HG03196 (cell line): Measurements from ENCODE around the gene BIK.
A peak's percentile ranks its signal among the peaks of the same experiment; 100 is the strongest.
"Not testable (repeated sequence)": the region's sequence is repeated elsewhere in the genome, so short reads cannot be mapped to it uniquely, and the experiment has no call there.

ENCODE experiments used
- ATAC-seq: cut with Tn5 transposase; IDR thresholded peaks from one replicate; pipeline ENCODE4 v1.9.1; 2021; ENCODE audit not compliant: unreplicated experiment

The BIK gene

DNA sequence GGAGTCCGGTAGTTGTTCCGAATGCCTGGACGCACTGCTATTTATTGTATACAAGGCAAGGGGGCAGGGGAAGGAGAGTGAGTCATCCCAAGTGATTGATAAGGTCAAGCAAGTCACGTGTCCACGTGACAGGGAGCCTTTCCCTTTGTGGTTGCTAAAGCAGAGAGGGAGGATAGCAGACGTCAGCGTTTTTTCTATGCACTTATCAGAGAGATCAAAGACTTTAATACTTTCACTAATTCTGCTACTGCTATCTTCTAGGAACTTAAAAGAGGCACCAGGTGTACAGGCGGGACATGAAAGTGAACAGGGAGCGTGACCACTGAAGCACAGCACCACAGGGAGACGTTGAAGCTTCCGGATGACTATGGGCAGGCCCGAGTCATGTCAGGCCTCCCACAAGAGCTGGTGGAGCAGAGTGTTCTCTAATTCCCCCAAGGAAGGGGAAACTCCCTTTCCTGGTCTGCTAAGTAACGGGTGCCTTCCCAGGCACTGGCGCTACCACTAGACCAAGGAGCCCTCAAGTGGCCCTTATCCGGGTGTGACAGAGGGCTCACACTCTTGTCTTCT, 6.4 kb upstream of the BIK start:
- not testable (repeated sequence) for ATAC-seq

DNA sequence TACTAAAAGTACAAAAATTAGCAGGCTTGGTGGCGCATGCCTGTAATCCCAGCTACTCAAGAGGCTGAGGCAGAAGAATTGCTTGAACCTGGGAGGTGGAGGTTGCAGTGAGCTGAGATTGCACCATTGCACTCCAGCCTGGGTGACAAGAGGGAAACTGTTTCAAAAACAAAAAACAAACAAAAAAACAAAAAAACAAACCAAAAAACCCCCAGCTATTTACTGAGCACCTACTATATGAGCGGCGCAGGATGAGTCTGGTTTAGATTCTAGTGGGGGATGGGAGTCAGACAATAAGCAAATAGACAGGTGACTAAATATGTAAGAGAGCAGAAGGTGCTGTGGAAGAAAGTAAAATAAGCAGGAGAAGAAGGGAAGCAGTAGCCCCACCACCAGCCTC, 5.6 kb upstream of the BIK start:
- ATAC-seq, result not testable (repeated sequence)

DNA sequence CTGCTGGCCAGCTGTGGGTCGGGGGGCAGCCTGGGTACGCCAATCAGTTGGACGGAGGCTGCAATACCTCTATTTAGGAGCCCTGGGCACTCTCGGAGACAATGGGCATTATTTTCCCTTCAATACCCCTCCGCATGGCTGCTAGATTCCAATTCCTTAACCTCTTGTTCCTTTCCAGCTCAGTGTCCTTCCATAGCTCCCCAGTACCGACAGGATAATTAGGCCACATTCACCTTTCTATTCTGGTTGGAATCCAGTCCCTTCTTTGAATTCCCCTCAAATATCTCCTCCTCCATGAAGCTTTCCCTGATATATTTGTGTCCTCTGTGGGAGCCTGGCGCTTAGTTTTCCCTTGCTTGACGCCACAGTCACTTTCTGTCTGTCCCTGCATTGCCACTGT, 4.2 kb upstream of the BIK start:
- no peak for ATAC-seq

DNA sequence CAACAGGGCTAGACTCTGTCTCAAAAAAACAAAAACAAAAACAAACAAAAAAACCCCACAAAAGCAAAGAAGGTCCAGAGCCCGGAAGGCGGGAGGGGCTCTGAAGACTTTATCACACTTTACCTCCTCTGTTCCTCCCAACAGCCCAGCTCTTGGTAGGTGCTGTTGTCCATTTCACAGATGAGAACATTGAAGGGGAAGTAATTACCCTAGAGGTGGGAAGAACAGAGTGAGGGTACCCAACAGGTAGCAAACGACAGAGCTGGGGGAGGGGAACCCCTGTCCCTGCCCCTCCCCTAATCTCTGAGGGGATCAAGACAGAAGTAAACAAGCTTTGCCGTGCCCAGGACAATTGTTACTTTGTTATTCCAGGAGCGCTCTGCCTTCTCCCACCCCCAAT, 1.0 kb upstream of the BIK start:
- ATAC-seq, result no peak

DNA sequence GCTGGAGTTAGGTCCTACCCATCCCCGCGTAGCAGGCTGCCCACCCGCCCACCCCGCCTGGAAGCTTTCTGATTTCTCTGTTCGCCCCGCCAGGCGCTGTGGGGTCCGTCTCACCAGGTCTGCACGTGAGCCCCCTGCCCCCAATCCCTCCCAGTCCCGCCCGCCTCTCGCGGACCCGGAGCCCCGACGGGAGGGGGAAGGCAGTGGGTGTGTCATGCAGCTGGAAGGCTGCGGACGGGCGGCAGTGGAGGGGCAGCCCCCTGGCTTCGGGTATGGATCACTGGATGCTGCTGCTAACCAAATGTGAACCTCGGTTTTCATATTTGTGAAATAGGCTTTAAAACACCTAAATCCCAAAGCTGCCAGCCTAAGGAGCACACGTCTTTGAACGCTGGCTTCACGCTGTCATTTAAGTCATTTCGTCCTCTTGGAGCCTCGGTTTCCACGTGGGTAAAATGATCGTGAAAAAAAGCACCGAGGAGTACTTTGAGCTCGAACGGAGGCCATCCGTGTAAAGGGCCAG, 568 bp upstream of the BIK start:
- ATAC-seq, result no peak

DNA sequence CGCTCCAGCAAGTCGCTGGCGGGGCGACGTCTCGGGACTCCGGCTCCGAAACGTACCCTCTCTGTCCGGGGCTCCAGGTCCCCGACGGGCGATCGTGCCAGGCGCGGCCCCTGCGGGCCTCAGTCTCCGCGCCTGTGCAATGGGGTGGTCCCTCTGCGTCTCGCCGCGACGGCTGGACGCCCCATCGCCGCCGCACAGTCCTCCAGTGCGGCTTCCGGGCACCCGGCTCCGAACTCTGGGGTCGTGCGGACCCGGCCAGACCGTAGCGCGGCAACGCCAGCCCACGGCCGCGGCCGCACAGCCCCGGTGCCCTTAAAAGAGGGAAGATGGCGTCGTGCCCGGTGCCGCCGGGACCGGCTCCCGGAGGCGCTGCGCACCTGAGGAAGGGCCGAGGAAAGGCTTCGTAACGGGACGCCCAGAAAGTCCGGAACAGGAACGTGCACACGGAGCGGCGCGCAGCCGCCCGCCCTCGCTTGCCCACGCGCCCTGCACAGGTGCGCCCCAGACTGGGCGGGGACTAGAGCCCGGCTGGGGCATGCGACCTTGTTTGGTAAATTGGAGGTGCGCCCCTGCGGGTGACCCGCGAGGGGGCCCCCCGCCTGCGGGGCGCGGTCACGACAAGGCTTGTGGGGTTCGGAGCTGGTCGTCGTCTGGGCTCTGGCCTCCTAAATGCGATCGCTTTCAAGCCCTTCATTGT, 525 bp downstream of the BIK start:
- no peak for ATAC-seq

DNA sequence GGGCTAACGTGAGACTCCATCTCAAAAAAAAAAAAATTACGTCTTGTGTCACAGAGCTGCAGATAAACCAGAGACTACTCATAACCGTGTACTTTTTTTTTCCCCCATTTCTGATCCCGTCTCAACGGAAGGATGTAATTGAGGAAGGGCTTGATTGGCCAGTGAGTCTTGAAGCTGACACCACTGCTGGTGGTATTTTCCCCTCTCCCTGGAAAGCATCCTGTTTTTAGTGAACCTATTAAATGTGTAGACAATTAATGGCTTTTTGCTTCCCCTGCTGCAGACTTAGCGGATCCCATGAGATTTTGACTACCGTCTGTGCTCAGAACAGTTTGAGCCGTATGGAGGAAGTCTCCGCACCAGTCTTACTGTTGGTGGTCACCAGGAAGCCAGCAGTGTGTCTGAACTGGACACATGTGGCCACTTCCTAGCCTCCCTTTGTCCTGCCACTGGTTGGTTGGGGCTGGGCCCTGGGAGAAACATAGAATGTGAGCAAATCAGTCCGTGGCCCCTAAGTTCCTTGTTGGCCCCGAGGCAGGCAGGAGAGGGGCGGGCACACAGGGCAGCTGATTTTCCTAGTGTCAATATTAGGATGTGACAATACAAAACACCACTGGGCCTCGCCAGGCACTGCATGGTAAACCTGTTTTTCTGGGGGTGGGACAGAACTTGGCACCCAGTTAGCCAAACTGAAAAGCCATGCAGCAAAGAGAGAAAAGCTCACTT, 3.1 kb downstream of the BIK start:
- ATAC-seq, result no peak

DNA sequence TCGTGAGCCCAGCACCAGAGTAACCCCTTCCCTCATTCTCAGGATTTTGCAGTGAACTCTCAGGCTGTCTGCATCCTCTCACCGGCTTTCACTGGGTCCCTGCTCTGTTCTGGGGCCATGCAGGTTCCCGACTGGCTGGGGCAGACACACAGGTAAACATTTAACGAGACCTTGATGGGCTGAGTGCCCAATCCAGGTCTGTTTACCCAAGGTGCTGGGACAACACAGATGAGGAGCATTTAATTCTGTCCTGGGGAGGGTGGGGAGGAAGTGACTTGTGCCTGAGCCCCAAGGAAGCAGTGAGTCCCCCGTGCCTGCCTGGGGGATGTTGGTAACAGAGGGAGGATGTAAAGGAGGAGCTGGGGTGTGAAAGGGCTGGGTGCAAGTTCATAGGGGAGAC, 4.4 kb downstream of the BIK start:
- no peak for ATAC-seq

DNA sequence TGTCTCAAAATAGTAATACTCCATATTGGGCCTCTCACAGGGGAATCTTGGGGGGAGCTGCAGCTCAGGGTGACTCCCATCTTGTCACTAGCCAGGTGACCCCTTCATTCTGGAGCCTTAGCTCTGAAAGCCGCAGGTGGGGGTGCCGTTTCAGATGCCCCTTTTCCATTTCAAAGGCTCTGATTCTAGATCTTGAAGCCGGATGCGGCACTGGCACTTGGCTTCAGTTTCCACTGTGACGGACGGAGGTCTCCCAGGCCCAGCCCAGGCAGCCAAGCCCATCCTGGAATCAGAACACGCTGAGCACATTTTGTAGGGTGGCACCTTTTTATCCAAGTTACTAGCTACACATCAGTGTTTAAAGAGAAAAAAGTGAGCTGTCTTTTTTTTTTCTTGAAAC, 6.4 kb downstream of the BIK start:
- ATAC-seq, result no peak

DNA sequence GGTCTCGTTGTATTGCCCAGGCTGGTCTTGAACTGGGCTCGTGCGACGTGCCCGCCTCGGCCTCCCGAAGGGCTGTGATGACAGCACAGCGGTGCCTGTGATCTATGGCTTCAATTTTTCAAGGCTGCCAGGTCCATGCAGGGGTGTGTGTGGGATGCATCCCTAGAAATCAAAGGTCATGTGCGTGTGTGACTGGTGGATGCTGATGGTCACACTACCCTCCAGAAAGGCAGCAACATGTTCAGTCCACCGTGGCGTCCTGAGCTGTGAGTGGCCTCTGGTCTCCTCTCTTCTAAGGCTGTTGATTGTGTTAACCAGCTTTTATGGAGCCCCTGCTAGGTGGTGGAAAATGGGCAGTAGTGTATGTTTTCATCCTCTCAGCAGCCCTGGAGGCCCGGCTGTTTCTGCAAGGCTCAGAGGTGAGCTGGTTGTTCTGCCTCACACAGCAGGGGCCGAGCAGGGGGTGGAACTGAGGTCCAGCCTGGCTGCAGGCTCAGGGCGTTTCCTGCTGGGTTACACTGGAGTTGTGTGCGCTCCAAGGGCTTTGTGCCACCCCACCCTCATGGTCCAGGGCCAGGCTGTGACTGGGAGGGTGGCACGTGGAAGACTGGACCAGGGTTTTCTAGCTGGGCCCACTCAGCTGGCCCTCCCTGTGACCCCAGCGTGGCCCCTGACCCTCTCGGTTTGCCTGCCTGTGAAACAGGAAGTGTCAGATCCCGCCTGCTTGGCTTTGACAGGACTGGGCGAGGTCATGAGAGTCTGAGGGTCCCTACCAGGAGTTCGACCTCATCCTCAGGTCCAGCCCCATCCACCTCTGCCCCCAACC, 7.7 kb downstream of the BIK start:
- ATAC-seq, result peak; percentile 34

DNA sequence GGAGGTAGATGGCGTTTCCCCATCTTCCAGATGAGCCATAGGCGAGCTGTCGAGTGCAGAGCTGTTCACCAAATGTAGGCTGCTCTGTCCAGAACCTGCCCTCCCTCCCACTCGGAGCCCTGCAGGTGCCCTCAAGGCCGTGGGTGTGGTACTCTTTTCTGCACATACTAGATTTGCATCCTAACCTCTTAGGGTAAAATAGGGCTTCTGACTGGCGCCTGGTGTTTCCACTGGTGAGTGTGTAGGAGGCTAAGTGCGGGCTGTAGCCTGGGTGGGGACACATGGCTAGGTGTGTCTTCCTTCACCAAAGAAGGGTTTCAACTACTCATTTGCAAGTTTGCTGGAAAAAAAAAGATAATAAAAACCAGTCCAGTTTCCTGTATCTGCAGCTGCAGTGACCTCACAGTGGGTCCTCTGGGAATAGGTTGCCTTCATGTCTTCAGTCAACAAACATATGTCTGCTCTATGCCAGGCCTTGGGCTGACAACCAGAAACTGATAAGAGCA, 8.5 kb downstream of the BIK start:
- ATAC-seq, result peak; percentile 53

DNA sequence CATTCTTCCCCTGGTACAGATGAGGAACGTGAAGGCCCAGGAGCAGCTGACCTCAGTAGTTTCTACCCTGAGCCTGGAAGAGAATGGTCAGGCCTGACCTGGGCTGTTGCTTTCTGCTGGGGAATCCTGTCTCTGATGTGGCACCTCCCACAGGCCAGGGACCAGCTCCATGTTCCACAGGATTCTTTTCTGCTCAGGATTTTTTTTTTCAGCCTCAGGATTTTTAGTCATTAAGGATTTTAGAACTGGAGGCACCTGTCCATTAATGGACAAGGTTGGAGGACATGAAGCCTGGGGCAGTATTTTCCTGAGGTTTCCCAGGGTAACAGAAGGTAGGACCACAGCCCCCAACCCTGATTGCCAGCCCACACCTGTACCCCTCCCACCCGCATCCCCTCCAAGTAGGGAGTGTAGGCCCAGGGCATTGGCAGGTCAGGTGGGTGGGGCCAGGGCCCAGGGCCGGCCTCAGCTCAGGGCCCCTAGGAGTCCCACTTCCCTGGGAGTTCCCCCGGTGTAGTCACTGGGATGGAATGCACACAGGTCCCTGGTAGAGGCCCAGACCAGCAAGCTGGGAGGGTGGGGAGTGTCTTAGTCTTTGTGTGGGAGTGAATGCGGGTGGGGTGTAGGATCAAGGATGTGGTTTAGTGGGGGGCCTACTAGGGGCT, 16.1 kb downstream of the BIK start:
- no peak for ATAC-seq

DNA sequence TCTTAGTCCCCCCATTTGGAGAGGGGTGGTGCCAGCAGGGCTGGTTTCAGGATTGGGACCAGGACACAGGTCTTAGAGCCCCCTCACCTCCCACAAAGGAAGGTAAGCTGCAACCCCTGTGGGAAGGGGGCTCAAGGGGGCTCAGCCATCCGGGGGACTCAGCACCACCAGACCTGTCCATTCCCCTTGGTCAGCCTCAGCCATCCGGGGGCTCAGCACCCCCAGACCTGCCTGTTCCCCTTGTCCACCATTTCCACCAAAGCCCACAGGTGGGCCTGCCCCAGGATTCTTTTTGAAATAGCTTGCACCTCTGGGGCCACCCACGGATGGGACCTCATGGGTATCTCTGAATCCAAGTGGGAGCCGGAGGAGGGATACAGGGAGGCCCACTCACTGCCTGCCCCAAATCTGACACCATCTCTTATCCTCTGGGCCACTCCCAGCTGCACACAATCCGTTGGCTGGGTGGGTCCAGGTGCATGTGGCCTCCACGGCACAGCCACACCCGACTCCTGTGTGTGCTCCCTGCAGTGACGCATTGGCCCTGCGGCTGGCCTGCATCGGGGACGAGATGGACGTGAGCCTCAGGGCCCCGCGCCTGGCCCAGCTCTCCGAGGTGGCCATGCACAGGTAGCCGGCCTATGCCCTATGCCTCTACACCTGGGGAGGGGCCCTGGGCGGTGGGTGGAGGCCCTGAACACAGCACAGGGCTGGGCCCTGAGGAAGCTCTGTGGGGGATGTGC, 16.8 kb downstream of the BIK start:
- no peak for ATAC-seq

DNA sequence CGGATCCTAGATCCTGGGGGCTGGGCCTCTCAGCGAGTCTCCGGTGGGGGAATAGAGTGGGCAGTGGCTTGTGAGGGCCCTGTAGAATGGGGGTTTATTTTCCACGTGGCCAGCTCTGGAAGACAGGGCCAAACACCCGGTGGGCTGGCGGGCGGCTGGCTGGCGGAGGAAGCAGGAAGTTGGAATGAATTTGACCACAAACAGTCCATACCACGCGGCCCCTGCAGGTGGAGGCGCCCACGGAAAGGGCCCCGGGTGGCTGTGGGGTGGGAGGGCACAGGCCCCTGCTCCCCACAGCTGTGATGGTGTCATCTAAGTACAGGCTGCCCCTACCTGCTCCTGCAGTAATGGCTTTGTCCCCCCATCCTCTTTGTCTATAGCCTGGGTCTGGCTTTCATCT, 17.6 kb downstream of the BIK start:
- ATAC-seq, result no peak

DNA sequence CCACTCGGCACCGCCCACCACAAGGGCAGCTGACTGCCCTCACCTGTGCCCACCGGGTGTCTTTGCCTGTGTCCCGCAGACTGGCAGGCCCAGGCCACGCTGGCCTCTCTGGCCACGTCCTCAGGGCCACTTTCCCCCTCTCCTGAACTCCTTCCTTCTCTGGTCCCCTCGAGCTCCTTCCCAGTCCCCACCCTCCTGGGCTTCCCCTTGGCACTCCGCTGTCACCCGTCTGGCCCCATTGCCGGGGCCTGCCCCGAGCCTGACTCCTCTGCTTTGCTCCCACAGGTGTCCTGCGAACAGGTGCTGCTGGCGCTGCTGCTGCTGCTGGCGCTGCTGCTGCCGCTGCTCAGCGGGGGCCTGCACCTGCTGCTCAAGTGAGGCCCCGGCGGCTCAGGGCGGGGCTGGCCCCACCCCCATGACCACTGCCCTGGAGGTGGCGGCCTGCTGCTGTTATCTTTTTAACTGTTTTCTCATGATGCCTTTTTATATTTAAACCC, 18.4 kb downstream of the BIK start:
- ATAC-seq, result no peak

DNA sequence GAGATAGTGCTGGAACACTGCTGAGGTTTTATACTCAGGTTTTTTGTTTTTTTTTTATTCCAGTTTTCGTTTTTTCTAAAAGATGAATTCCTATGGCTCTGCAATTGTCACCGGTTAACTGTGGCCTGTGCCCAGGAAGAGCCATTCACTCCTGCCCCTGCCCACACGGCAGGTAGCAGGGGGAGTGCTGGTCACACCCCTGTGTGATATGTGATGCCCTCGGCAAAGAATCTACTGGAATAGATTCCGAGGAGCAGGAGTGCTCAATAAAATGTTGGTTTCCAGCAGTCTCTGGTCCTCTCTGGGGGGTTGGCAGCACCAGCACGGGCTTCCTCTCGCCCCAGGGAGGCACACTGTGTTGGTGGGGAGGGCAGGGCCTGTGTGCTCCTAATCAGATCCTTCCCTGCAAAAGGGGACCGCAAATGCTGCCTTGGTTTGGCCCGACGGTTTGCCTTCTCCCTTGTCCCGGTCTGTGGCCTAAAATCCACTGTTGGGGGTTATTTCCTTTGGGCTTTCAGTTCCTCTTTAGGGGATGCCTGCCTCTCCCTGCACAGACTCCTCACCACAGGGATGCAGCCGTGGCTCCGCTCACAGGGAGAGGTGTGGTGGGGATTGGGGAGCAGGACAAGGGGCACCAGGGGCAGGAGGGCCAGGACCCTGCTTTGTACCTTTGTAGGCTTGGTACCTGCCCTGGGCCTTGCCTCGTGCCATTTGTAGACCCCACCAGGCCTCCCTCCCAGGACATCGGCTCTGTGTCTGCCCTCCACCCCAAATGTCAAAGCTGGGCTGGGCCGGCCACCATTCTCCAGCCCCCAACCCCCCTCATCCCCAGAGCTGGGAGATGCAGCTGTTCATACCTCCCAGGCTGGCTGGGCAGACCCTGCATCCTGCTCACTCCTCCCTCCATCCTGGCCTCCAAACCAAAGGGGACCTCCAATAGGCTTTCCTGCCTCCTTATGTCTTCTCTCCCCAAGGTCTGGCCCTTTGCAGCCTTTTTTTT, 19.2 kb downstream of the BIK start:
- ATAC-seq, result no peak

DNA sequence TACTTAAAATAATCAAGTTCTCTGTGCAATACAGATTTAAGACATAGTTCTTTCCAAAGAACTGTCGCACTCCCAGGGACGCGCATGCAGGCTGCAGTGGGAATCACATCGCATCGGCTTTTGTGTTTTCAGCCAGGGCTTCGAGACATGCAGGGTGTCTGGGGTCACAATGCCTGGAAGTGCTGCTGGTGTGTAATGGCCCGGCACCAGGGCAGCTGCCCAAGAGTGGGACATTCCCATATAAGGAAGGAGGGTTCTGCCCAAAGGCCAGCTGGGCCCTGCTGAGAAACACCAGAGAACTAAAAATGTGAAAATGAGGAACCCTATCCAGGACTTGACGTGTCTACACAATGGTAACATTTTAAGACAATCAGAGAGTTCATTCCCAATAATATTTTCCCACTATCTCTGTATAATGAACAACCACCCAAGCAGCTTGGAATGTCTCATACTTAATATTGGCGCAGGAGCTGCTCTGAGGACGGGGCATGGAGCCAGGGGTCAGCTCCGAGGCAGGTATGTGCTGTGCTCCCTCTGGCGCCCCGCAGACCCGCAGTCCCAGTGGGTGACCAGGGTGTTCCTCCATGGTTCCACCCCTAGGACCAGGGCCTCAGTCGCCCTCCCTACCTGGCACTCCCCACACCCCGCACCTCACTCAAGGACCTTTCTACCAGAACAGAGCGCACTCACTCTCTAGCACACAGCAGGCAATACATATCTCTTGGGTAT, 21.4 kb downstream of the BIK start:
- ATAC-seq, result no peak

DNA sequence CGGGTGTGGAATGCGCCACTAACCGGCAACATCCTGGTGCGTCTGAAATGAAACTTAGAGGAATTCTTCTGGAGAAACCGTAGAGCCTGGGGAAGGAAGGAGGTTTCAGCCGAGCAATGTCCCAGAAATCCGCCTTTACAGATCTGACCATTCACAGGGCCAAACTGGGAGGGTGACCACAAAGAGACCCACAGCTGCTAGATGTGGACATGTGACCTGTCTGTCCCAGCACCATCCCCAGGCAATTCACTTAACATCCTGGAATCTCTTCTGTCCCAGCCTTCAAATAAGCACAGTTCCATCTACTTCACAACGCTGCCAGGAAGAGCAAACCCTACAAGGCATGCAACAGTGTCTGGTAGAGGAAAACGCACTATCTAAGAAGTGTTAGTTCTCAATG, 22.9 kb downstream of the BIK start:
- no peak for ATAC-seq
